NCI-H748 (cell line): ENCODE measurements around the gene GLYATL1.
"Not testable (repeated sequence)": the region's sequence is repeated elsewhere in the genome, so short reads cannot be mapped to it uniquely, and the experiment has no call there.

Experiments used
- DNase-seq: peaks from one replicate; lab custom pipeline; 2025; ENCODE audit not compliant: unreplicated experiment; lab: John Stamatoyannopoulos, UW

Gene GLYATL1

GRCh38 chr11:58994171-58994570, 54.9 kb downstream of the GLYATL1 start:
- no peak for DNase-seq

- no peak for DNase-seq
These were observed 59.4 kb downstream of the GLYATL1 start for GRCh38 chr11:58998480-58999290.

DNA sequence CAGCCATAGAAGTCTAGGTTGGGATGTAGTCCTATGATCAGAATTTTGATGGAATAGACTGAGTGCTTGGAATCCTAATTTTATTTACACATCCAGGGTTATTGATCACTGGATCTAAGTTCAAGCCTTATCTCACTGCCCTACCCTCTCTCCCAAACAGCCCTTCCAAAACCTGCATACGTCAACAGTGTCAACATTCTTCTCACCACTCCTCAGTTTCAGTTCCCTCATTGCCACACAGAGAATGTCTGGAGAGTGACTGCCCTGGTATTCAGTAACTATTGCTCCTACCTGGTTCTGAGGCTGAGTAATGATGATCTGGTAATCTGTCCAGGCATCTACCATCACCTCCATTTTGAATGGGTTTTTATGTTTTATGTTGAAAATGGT, 60.0 kb downstream of the GLYATL1 start:
- no peak for DNase-seq

DNA sequence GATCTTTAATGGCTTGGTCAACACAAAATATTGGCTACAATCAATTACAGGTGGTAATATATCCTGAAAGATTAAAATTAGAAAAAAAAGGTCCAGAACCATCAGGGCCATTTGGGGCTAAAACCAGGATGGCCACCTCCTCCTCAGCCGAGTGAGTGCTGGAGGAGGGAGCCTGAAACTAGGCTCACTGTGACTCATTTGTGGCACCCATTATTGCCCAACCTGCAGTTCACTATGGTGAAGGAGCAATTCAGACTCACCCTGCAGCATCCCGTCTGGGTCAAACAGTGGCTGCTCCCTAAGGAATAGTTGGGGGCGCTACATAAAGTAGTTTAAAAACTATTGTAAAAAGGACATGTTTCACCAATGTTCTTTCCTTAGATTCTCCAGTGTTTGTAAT, 60.7 kb downstream of the GLYATL1 start:
- DNase-seq: no peak

GRCh38 chr11:59002006-59002405, 62.7 kb downstream of the GLYATL1 start:
- not testable (repeated sequence) for DNase-seq
